DMS153 (cell line): Measurements from ENCODE around the gene IFI16.
A peak's percentile ranks its signal among the peaks of the same experiment; 100 is the strongest.
"Not testable (repeated sequence)": the region's sequence is repeated elsewhere in the genome, so short reads cannot be mapped to it uniquely, and the experiment has no call there.

Source experiments
- DNase-seq: peaks from one replicate; lab custom pipeline; 2025; lab: John Stamatoyannopoulos, UW

The IFI16 gene

DNA sequence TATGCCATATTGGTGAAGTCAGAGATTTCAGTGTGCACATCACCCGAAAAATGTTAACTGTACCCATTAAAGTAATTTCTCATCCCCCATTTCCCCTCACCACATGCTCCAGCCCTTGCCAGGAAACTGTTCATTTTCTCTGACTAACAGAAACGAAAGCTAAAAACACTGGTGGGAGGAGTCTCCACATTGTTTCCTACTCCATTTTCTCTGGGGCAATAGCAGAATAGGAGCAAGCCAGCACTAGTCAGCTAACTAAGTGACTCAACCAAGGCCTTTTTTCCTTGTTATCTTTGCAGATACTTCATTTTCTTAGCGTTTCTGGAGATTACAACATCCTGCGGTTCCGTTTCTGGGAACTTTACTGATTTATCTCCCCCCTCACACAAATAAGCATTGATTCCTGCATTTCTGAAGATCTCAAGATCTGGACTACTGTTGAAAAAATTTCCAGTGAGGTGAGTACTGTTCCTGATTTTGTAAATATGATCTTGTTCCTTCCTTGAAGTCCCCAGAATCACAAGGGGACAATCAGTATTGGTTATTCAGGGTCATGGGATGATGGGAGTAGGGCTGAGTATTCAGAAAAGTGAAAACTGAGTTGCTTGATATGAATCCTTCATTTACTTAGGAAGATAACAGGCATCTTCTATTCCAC lies at the start of gene IFI16:
Gene IFI16 (plus strand): TSS at position 204 of the 658 bp plus-strand sequence. CDS start 4,774 bp downstream, outside the sequence.
- peak; percentile 66 for DNase-seq

- no peak for DNase-seq
These were observed 48.5 kb upstream of the IFI16 start for GRCh38 chr1:158961178-158961577.

- DNase-seq, result no peak
These were observed 46.7 kb upstream of the IFI16 start for GRCh38 chr1:158962983-158963382.

GRCh38 chr1:158969166-158969565 lies 40.5 kb upstream of the IFI16 start:
- DNase-seq, result no peak

DNA sequence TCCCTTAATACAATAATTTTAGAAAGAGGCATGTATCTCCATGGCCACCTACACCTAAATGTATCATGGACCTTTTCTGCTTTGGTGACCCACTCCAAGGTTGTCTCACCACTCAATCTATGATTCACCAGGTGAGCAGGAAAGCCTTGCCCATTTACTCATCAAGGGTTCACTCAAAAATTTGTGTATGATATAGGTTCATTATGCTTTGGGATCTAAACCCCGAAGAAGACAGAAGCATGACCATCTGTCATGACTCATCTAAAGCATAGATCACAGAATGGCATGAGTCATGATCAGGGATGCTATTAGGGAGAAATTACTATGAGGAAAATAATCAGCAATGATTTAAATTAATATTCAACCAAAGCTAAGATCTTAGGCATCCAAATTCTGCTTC lies 39.9 kb upstream of the IFI16 start:
- DNase-seq, result no peak

DNA sequence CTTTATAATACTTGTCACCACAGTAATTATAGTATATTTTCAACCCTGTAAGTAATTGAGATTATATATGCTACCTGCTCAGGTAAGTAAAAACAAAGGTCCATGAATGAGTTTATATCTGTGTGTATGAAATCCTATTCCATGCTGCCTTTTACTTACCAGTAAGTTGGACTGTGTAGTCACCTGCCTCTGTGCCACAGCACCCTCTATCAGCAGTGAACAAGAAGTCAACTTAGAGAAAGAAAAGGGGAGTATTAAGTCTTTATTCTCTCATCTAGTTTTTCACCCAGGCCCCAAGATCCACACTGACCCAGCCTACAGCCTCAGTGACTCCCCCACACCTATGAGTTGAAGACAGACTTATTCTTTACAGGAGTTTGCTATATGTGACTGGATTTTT lies 36.9 kb upstream of the IFI16 start:
- peak; percentile 20 for DNase-seq

DNA sequence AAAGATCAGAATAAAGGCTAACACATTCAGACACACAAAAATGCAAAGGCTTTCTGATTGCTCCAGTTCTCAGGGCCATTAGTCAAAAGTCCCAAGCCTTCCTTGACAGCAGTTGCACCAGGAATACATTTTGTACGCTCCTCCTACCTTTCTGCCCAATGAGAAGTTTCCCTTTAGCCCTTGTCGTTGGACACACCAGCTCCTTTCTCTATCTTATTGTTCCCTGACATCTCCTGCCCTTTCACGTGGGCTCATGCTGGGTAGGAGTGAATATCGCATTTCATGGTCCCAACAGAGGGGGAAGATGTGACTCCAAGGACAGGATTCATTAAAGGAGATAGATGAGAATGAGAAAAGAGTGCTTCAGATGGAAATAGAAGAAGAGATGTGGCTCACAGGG lies 33.5 kb upstream of the IFI16 start:
- DNase-seq, result no peak

- no peak for DNase-seq
These were observed 31.0 kb upstream of the IFI16 start for GRCh38 chr1:158978730-158979129.

- DNase-seq, result no peak
These were observed 30.5 kb upstream of the IFI16 start for GRCh38 chr1:158979229-158979628.

DNA sequence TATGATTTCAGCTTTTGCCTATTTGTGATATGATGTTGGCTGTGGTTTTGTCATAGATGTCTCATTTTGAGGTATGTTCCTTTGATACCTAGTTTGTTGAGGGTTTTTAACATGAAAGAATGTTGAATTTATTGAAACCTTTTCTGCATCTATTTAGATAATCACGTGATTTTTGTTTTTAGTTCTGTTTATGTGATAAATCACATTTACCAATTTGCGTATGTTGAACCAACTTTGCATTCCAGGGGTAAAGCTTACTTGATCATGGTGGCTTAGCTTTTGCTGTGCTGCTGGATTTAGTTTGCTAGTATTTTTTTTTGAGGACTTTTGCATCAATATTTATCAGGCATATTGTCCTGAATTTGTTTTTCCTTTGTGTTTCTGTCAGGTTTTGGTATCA lies 26.5 kb upstream of the IFI16 start:
- DNase-seq, result no peak

DNA sequence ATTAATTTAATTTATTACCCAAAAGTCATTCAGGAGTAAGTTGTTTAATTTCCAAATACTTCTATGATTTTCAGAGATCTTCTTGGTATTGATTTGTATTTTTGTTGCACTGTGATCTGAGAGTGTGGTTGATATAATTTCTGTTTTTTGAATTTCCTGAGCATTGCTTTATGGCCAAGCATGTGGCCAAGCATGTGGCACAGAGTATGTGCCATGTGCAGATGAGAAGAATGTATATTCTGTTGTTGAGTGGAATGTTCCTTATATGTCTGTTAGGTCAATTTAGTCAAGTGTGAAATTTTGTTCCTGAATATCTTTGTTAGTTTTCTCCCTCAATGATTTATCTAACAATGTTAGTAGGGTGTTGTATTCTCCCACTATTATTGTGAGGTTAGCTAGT lies 25.3 kb upstream of the IFI16 start:
- no peak for DNase-seq

DNA sequence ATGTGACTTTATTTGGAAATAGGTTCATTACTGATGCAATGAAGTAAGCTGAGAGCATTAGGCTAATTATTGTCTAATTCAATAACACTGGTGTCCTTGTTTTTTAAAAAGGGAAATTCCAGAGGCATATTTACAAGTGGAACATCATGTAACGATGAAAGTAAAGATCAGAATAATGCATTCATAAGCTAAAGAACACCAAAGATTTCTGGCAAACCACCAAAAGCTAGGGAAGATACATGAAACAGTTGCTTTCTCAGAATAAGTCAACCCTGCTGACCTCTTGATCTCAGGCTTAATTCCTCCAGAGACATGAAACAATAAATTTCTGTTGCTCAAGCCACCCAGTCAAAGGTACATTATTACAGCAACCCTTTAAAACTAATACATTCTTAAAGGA lies 20.3 kb upstream of the IFI16 start:
- DNase-seq, result no peak

DNA sequence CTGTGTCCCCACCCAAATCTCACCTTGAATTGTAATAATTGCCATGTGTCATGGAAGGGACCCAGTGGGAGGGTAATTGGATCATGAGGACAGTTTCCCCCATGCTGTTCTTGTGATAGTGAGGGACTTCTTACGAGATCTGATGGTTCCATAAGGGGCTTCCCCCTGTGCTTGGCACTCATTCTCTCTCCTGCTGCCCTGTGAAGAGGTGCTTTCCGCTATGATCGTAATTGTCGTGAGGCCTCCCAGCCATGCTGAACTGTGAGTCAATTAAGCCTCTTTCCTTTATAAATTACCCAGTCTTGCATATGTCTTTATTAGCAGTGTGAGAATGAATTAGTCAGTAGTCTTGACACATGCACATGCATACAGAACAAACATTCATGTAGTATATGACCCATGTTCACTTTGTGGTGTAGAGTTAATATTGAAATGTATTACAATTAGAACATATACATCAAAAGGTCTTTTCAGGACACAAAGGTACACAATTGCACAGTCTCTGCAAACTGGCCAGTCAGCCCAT lies 16.9 kb upstream of the IFI16 start:
- no peak for DNase-seq

DNA sequence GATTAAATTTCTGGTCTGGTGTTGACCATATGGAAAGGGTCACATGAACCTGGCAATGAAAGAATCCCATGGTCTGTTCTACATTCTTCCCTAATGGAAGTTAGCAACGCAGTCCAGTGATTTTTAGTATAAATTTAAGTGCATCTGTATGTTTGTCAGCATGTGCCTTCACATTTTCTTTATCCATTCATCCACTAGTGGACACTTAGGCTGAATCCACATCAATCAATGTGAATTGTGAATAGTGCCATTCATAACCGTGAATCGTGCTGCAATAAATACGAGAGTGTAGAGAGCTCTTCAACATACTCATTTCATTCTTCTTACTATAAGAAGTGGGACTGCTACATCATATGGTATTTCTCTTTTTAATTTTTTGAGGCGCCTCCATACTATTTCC lies 12.7 kb upstream of the IFI16 start:
- no peak for DNase-seq

DNA sequence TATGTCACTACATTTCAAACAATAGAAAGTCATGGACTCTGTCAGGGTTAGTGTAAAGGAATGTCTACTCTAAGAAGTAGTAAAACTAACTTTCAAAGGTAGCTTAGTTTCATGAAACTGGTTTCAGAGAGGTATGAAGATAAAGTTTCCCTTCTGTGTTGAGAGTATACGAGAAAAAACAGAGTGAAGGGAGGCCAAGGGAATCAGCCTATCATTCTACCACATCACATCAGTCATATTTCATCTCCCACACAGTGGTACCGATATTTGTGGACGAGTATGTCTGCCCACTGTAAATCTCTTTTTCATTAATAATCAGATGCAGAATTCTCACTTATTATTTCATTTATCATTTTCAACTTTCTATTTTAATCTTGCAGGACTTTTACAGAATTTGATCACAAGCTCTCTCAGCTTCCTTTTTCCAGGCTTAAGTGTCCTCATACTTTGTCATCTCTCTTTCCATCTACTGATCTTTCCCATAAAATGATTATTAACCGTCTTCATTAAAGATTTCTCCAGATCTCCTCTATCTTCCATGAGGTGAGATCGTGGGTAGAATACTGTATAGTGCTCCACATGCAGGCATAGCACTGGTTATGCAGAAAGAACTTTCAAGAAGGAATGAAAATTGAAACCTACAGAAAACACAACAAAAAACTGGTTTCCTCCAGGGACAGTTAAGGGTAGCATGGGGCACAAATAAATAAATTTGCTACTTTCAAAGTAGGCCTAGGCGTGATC lies 11.5 kb upstream of the IFI16 start:
- no peak for DNase-seq

DNA sequence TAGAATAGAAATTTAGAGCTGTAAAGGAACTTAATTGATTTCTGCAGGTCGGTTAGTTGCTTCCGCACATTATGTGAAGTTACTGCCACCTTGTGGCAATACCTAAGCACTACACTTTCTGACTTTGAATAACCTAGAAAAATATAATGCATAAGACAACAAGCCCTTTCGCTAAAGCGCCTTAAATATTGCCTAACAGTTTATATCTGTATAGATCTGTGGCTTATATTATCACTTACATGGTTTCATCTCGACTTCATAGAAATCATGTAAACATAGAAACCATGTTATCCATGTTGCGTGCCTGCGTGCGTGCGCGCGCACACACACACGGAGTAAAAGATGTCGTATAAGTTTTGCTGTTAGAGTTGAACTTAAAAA lies 10.9 kb upstream of the IFI16 start:
- DNase-seq, result peak; percentile 50

GRCh38 chr1:158999316-159000069 lies 10.2 kb upstream of the IFI16 start:
- DNase-seq, result peak; percentile 75

DNA sequence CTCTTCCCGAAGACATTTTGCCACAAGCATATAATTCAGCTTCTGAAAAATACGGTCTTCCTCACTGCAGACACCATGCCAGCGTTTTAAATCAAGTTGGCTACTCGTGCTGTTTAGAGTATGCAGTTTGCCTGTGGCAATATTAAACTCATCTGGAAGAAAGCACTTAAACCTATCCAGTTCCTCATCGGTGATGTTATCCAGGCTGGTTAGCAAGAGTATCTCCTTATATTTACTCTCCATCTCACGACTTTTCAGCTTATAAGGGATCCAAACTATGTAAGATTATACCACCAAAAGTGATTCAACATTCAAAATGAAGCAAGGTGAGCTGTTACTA lies 9.7 kb upstream of the IFI16 start:
- DNase-seq, result no peak

DNA sequence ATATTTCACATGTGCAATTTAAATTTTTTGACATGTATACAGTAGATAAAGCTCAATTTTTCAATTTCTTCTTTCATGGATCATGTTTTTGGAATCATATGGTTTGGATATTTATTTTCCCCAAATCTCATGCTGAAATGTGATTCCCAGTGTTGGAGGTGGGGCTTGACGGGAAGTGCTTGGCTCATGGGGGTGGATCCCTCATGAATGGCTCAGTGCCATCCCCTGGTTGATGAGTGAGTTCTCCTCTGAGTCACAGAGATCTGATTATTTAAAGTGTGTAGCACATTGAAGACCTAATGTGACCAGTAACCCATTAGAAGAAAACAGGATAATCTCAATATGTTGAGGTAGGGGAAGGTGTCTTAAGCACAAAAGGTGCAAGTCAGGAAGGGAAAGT lies 9.1 kb upstream of the IFI16 start:
- DNase-seq, result peak; percentile 83

DNA sequence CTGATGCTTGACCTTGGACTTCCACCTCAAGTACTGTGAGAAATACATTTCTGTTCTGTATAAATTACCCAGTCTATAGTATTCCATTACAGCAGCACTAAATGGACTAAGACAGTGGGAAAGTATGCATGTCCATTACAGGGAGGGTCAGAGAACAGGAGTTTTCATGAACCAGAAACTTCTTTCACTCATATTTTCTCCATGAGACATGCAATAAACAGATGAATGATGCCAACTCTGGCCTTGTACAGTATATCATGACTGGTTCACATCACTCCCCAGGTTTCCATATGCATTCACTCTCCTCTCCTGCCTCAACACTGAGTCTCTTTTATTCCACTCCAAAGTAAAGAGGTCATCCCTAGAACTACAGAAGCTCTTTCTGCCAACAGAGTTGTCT lies 4.5 kb upstream of the IFI16 start:
- no peak for DNase-seq

DNA sequence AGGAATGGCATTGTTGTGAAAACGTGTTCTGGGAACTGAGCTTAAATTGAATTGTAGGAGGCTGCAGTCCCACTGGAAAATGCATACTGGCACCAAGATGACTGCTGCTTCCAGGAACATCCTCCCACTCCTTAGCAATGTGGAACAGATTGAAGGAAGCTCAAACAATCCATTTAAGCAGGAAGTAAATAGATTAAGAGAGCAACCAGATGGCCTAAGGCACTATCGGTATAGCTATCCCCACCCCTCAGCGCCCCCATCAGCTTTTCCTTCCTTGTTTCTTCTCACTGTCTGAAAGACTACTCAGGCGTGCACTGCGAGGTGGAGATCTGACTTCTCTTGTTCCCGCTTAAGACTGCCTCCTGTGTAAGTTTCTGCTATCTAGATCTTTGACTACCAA lies 4.0 kb upstream of the IFI16 start:
- no peak for DNase-seq

- DNase-seq, result not testable (repeated sequence)
These were observed 3.4 kb upstream of the IFI16 start for GRCh38 chr1:159006210-159006807.

DNA sequence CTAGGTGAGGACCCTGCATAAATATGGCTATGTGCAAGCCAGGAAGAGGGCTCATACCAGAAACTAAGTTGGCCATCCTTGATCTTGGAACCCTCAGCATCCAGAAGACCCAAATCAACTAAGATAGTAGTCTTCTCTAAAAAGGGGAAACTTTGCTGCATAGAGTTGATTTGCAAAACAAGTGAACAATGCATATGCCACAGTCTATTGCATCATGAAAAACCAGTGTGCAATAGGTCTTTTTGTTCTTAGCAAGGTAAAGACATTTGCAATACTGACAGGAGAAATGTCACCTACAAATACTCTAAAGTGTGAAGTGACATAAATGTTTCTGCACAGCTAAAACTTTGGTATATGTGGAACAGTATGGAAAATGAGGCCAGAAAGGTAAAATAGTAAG lies 2.0 kb upstream of the IFI16 start:
- DNase-seq, result no peak
